ENCODE results near the gene SMC3.

The SMC3 gene

GRCh38 chr10:110546499-110547110, 20.9 kb upstream of the SMC3 start:
- no peak for DNase-seq

GRCh38 chr10:110547139-110547761, 20.2 kb upstream of the SMC3 start:
- peak; percentile 61 for DNase-seq

- no peak for DNase-seq
Measured at GRCh38 chr10:110548002-110548401, 19.5 kb upstream of the SMC3 start.

- DNase-seq = no peak
Measured at GRCh38 chr10:110549211-110549610, 18.3 kb upstream of the SMC3 start.

GRCh38 chr10:110553905-110554304, 13.6 kb upstream of the SMC3 start:
- DNase-seq = no peak

- no peak for DNase-seq
Measured at GRCh38 chr10:110556296-110556695, 11.2 kb upstream of the SMC3 start.

- DNase-seq = no peak
Measured at GRCh38 chr10:110556969-110557601, 10.4 kb upstream of the SMC3 start.

- DNase-seq = no peak
Measured at GRCh38 chr10:110558041-110558440, 9.5 kb upstream of the SMC3 start.

- no peak for DNase-seq
Measured at GRCh38 chr10:110560012-110560411, 7.5 kb upstream of the SMC3 start.

- no peak for DNase-seq
Measured at GRCh38 chr10:110561292-110561691, 6.2 kb upstream of the SMC3 start.

- DNase-seq = no peak
Measured at GRCh38 chr10:110562348-110562747, 5.1 kb upstream of the SMC3 start.

GRCh38 chr10:110563132-110563531, 4.4 kb upstream of the SMC3 start:
- DNase-seq = no peak

GRCh38 chr10:110566472-110567200, 859 bp upstream of the SMC3 start:
- DNase-seq = peak; percentile 68

- peak; percentile 73 for DNase-seq
Measured at GRCh38 chr10:110568055-110568735, 700 bp downstream of the SMC3 start.

- no peak for DNase-seq
Measured at GRCh38 chr10:110569122-110569521, 1.6 kb downstream of the SMC3 start.

GRCh38 chr10:110569736-110570135, 2.2 kb downstream of the SMC3 start:
- DNase-seq = no peak

GRCh38 chr10:110571093-110571743, 3.7 kb downstream of the SMC3 start:
- no peak for DNase-seq

GRCh38 chr10:110572862-110573261, 5.4 kb downstream of the SMC3 start:
- no peak for DNase-seq

- DNase-seq = no peak
Measured at GRCh38 chr10:110574420-110574819, 6.9 kb downstream of the SMC3 start.

- no peak for DNase-seq
Measured at GRCh38 chr10:110576220-110576619, 8.7 kb downstream of the SMC3 start.

GRCh38 chr10:110577056-110577455, 9.6 kb downstream of the SMC3 start:
- no peak for DNase-seq

GRCh38 chr10:110584006-110584405, 16.5 kb downstream of the SMC3 start:
- DNase-seq = no peak

- no peak for DNase-seq
Measured at GRCh38 chr10:110591760-110592159, 24.3 kb downstream of the SMC3 start.

Measured in NCI-H146 (cell line).